Measurements from ENCODE around the gene COQ10A. TPM values are rescaled to one million over a fixed set of nuclear protein-coding genes. Genes with fewer than 3 reads are reported as not detected.
A peak's percentile ranks its signal among the peaks of the same experiment; 100 is the strongest.

The COQ10A gene
- total and polyA plus RNA-seq, 2 of the 13 experiments (the other 11 are each of a cell fraction or from before 2014, with no cell fraction given), result 21.0 to 37.3 TPM

GRCh38 chr12:56230432-56231183, 36.1 kb upstream of the COQ10A start (continued):
- TF ChIP-seq, protein P1, sequence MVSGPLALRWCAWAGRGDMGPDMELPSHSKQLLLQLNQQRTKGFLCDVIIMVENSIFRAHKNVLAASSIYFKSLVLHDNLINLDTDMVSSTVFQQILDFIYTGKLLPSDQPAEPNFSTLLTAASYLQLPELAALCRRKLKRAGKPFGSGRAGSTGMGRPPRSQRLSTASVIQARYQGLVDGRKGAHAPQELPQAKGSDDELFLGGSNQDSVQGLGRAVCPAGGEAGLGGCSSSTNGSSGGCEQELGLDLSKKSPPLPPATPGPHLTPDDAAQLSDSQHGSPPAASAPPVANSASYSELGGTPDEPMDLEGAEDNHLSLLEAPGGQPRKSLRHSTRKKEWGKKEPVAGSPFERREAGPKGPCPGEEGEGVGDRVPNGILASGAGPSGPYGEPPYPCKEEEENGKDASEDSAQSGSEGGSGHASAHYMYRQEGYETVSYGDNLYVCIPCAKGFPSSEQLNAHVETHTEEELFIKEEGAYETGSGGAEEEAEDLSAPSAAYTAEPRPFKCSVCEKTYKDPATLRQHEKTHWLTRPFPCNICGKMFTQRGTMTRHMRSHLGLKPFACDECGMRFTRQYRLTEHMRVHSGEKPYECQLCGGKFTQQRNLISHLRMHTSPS (CRISPR knock-in tag; IDR thresholded peaks at IDR 0.05; ENCODE audit: low read depth), result no peak
- TF ChIP-seq HNRNPUL1 (IDR thresholded peaks at IDR 0.05; ENCODE audit: low read depth, low read length) (no peak), TRAFD1 (CRISPR knock-in tag; IDR thresholded peaks at IDR 0.05; ENCODE audit: borderline replicate concordance) (no peak), ZNF75D (CRISPR knock-in tag; IDR thresholded peaks at IDR 0.05; ENCODE audit: borderline replicate concordance) (no peak), YEATS2 (CRISPR knock-in tag; IDR thresholded peaks at IDR 0.05; ENCODE audit: borderline replicate concordance) (peak; percentile 66; the same call in 1 of the 2 replicates), JUNB (CRISPR knock-in tag; IDR thresholded peaks at IDR 0.05; ENCODE audit: borderline replicate concordance) (no peak), REST (IDR thresholded peaks at IDR 0.05; ENCODE audit: borderline replicate concordance in 1 of 2, low read depth in 1 of 2, low read length in 2 of 2) (peak in 1 of 2 experiments; percentile 11; a peak in 1 of 4 replicates), BCL6 (CRISPR knock-in tag; IDR thresholded peaks at IDR 0.05) (peak; percentile 39), ZZZ3 (CRISPR knock-in tag; IDR thresholded peaks at IDR 0.05; ENCODE audit: borderline replicate concordance) (no peak; the same call in 1 of the 2 replicates), ELF4 (CRISPR knock-in tag; IDR thresholded peaks at IDR 0.05; ENCODE audit: borderline replicate concordance) (no peak), NFRKB (IDR thresholded peaks at IDR 0.05) (no peak), CEBPG (CRISPR knock-in tag; IDR thresholded peaks at IDR 0.05) (no peak)
- TF ChIP-seq, protein P2, sequence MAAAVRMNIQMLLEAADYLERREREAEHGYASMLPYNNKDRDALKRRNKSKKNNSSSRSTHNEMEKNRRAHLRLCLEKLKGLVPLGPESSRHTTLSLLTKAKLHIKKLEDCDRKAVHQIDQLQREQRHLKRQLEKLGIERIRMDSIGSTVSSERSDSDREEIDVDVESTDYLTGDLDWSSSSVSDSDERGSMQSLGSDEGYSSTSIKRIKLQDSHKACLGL (CRISPR knock-in tag; IDR thresholded peaks at IDR 0.05), result 0 out of 2 replicates have a peak, but pooled peaks have one; percentile 2
- TF ChIP-seq, protein P3, sequence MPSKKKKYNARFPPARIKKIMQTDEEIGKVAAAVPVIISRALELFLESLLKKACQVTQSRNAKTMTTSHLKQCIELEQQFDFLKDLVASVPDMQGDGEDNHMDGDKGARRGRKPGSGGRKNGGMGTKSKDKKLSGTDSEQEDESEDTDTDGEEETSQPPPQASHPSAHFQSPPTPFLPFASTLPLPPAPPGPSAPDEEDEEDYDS (CRISPR knock-in tag; IDR thresholded peaks at IDR 0.05), result peak; percentile 95
- TF ChIP-seq, protein P4, sequence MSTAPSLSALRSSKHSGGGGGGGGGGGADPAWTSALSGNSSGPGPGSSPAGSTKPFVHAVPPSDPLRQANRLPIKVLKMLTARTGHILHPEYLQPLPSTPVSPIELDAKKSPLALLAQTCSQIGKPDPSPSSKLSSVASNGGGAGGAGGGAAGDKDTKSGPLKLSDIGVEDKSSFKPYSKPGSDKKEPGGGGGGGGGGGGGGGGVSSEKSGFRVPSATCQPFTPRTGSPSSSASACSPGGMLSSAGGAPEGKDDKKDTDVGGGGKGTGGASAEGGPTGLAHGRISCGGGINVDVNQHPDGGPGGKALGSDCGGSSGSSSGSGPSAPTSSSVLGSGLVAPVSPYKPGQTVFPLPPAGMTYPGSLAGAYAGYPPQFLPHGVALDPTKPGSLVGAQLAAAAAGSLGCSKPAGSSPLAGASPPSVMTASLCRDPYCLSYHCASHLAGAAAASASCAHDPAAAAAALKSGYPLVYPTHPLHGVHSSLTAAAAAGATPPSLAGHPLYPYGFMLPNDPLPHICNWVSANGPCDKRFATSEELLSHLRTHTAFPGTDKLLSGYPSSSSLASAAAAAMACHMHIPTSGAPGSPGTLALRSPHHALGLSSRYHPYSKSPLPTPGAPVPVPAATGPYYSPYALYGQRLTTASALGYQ (CRISPR knock-in tag; IDR thresholded peaks at IDR 0.05), result no peak
- TF ChIP-seq, protein P5, sequence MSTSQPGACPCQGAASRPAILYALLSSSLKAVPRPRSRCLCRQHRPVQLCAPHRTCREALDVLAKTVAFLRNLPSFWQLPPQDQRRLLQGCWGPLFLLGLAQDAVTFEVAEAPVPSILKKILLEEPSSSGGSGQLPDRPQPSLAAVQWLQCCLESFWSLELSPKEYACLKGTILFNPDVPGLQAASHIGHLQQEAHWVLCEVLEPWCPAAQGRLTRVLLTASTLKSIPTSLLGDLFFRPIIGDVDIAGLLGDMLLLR (CRISPR knock-in tag; IDR thresholded peaks at IDR 0.05), result peak; percentile 74; the same call in 1 of the 2 replicates

All from HepG2 (cell line).